GM21360 (cell line): ENCODE data around the gene MSI2.

ENCODE experiments used
- ATAC-seq: cut with Tn5 transposase; IDR thresholded peaks from one replicate; pipeline ENCODE4 v1.9.1; 2021; ENCODE audit warnings: mild to moderate bottlenecking, moderate library complexity; ENCODE audit not compliant: unreplicated experiment

The MSI2 gene

DNA sequence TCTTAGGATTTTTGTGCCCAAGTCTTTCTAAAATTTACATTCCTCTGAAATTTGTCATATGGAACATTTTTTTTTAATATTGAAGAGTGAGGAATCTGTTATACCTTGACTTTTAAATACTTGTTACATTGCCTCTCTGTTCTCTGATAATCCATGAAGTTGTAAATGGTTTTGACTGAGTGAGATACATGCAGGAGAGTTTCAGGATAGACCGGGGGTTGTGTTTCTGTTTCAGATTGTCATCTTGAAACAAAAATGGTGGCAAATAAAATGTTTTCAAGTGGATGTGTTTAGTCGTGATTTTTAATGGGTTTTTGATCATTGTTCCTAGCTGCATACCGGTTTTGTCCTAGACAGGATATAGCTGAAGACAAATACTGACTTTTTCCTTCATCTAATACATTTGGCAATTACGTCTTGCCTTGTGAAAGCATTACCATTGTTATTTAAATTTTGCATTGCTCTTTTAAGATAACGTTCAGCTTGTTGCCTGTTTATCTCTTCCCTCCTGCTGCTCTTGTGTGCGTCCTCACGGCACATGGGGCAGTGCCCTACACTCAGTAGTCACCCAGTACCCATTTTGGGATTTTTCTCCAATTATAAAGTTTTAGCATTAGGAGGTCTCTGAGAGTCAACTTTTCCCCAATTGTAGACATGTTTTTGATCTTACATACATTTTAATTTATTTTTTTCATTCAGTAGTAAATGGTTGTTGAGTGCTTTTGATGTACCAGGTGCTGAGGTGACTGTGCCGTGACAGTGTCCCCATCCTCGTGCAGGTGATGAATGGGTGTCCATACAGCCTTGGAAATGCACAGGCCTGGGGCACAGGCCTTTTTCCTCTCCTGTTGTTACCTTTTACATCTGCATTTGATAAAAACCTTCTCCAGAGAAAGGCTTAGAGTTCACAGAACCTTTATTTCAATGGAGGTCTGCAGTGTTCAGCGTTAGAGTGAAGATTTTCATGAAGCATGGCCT lies 169.9 kb downstream of the MSI2 start:
- ATAC-seq, result no peak

- ATAC-seq, result no peak
These were observed 173.6 kb downstream of the MSI2 start for GRCh38 chr17:57429966-57430365.

GRCh38 chr17:57431415-57431814 lies 175.1 kb downstream of the MSI2 start:
- ATAC-seq, result no peak

GRCh38 chr17:57432507-57433277 lies 176.4 kb downstream of the MSI2 start:
- ATAC-seq, result no peak

DNA sequence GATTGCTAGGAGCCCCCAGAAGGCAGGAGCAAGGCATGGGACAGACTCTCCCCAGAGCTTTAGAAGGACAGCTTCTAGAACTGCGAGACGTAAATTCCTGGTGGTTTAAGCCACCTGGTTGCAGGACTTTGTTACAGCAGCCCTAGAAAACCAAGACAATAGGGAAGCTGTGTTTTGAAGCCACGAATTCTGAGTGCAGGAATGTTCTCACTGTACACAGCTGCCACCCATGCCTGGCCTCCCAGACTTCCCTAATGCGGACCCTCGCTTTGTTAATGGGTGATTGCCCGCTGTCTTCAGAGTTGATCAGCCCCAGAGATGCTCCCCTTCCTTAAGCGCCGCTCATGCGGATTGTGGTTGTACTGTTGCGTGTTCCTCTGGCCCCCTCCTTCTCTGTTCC lies 177.1 kb downstream of the MSI2 start:
- ATAC-seq, result no peak

DNA sequence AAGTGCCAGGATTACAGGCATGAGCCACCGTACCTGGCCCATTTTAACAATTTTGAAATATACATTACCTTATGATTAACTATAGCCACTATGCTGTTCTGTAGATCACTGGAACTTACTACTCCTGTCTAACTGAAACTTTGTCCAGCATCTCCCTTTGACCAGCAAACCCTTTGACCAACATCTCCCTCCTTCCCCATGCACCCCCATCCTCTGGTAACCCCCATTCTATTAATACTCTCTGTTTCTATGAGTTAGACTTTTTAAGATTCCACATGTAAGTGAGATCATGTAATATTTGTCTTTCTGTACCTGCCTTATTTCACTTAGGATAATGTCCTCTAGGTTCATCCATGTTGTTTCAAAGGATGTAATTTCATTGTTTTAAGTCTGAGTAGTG lies 178.0 kb downstream of the MSI2 start:
- ATAC-seq, result no peak

DNA sequence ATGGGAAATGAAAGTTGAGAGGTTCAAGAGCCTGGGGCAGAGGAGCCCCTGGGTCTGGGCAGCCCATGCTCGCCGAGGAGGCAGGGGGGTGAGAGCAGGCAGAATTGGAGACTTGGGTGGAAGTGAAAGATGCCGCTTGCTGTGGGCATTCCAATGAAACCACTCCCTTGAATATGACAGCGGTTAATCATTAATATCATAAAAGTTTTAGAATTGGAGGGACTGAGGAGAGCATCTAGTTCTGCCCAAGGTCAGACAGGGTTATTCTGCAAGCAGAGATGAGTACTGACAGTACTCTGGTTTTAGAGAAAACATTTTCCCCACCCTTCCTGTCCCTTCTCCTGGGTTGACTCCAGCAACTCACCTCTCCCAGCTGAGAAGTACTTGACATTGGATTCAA lies 180.2 kb downstream of the MSI2 start:
- no peak for ATAC-seq

- no peak for ATAC-seq
These were observed 181.9 kb downstream of the MSI2 start for GRCh38 chr17:57438066-57438731.

GRCh38 chr17:57439651-57440050 lies 183.3 kb downstream of the MSI2 start:
- ATAC-seq, result no peak

DNA sequence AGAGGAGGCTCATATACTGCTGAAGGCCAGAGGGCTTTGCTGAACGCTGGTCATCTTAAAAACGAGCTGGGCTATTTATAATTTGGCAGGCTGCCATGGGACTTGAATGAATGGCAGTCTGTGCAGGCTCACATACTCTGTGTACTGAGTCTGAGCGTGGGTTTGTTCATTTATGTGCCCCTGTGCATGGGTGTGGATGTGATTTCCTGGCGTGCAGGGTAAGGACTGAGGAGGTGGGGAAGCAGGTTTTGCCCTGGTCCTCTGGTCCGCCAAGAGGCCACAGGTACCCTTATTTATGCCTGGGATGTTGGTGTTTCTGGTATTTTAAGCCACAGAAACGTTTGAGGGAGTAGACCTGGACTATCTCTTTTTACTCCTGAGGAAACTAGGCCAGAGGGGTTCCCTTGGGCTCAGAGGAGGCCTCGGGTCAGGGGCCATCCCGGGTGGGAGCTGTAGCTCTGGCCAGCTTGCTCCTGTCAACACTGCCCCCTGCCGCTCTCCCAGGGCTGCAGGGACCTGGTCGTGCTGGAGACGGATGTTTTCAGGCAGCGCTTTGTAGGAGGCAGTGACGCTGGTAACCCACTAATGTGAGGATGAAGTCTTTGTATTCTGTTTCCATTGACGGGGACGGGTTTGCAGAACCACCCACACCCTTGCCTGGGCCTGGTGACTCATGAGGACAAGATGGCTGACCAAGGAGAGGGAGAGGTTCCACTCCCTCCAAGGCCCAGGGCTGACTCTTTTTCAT lies 184.4 kb downstream of the MSI2 start:
- ATAC-seq, result peak; percentile 50

- peak; percentile 30 for ATAC-seq
These were observed 184.9 kb downstream of the MSI2 start for GRCh38 chr17:57441270-57441600.

GRCh38 chr17:57442401-57442823 lies 186.1 kb downstream of the MSI2 start:
- ATAC-seq, result no peak

- no peak for ATAC-seq
These were observed 186.7 kb downstream of the MSI2 start for GRCh38 chr17:57442914-57443571.

- ATAC-seq, result no peak
These were observed 187.5 kb downstream of the MSI2 start for GRCh38 chr17:57443781-57444180.

DNA sequence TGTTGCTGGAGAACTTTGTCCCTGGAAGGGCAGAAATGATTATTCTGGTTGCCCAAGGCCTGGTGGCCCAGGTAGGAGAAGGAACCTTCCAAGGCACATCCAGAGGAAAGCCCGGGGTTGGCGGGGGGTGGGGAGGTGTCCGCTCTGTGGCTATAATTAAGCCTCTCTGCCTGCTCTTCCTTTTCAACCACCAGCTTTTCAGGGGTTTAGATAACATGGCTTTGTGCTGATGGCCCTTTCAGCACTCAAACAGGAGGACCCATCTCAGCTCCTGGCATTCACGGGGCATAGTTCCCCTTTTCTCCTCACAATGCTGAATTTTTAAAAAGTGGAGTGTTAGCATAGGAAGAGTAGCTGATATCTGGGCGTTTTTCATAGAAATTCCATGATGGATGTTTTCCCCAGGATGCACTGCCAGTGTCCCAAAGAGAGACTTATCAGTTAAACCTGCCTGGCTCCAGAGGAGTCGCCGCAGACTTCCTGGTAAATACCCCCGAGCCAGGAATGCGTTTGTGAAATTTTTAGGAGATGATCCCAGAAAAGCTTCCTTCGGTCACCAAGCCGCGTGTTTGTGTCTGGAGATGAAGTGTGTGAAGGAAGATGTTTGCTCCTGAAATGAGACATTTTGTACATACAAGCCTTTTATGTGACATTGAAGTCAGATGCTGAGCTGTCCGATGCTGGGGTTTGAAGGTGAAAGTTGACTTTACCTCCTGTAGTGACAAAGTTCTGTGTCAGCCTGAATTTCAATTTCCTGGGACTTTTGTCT lies 188.5 kb downstream of the MSI2 start:
- ATAC-seq, result no peak

GRCh38 chr17:57445772-57446472 lies 189.6 kb downstream of the MSI2 start:
- ATAC-seq, result no peak

DNA sequence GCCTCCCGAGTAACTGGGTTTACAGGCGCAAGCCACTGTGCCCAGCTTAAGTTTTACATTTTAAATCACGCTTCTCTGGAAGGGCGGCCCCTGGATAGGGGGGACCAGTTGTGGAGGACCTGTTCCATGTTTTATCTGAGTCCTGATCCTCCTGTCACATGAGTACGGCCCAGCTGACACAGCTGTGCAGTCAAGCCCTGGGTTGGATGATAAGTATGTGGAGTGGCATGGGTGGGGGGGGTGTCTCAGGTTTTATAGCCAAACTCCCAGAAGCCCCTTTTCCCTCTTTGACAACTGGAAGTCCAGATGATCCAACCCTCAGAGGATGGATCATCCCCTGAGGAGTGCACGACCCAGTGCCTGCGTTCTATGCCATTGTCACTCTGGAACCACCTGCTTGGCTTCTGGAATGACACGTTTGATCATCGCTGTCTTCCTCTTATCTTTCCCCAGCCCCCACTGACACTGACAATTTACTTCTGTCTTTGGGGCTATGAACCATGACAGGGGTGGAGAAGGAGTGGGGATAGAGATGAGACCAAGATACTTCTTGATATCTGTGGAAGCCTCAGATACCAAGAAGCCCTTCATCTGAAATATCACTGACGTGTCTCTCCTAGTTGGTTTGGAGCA lies 191.2 kb downstream of the MSI2 start:
- ATAC-seq, result no peak

- ATAC-seq, result no peak
These were observed 191.9 kb downstream of the MSI2 start for GRCh38 chr17:57447990-57448758.
